ENCODE results near the gene FNDC10. TPM values are rescaled to one million over a fixed set of nuclear protein-coding genes. Genes with fewer than 3 reads are reported as not detected.

The FNDC10 gene
- total and polyA plus RNA-seq, 9 of the 15 experiments (the other 6 are each of a cell fraction or from before 2014, with no cell fraction given): 0.08 to 6.3 (median 1.6) TPM

DNA sequence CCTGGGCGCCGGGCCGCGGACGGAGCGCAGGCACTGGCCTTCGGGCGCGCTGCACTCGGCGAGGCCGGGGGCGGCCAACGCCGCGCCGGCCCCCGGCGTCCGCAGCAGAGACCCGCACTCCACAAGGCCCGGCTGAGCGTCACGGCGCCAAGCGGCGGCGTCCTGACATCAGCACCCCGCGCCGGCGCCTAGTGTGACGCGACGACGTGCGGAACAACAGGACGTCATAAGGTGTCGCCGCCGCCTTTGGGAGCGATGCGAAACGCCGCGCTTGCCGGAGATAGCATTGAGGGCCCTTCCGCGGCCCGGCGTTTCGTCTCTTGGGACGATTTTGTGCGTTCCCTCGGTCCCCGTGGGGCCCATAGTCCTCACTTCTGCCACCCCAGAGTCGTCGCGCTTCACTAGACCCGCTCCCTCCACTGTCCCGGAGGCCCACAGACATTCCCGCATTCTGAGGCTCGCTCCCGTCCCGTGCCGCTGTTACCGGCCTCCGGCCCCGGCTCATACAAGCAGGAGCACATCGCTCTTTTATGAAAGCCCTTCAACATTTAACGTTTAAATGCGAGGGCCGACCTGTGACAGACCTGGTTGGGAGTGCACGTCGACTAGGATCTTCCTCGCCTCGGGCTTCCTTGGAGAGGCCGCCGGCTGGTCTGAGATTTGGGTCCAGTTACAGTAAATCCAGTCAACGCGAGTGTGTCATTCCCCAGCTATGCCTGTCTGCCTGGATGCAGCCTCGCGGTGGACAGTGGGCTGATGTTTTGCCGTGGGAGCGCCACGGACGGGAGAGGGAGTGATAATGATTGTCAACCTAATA, 25.0 kb downstream of the FNDC10 start, which contains the start of gene SSU72 (continued):
- TF ChIP-seq, protein P1, sequence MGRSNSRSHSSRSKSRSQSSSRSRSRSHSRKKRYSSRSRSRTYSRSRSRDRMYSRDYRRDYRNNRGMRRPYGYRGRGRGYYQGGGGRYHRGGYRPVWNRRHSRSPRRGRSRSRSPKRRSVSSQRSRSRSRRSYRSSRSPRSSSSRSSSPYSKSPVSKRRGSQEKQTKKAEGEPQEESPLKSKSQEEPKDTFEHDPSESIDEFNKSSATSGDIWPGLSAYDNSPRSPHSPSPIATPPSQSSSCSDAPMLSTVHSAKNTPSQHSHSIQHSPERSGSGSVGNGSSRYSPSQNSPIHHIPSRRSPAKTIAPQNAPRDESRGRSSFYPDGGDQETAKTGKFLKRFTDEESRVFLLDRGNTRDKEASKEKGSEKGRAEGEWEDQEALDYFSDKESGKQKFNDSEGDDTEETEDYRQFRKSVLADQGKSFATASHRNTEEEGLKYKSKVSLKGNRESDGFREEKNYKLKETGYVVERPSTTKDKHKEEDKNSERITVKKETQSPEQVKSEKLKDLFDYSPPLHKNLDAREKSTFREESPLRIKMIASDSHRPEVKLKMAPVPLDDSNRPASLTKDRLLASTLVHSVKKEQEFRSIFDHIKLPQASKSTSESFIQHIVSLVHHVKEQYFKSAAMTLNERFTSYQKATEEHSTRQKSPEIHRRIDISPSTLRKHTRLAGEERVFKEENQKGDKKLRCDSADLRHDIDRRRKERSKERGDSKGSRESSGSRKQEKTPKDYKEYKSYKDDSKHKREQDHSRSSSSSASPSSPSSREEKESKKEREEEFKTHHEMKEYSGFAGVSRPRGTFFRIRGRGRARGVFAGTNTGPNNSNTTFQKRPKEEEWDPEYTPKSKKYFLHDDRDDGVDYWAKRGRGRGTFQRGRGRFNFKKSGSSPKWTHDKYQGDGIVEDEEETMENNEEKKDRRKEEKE (IDR thresholded peaks at IDR 0.05; ENCODE audit: borderline replicate concordance in 1 of 2, control insufficient read depth in 1 of 2, low read depth in 2 of 2, low read length in 1 of 2): no peak
- TF ChIP-seq MEF2D (tag; conservative IDR thresholded peaks at IDR 0.05; ENCODE audit: low read depth): no peak
- TF ChIP-seq MYBL2 (IDR thresholded peaks at IDR 0.05; ENCODE audit: low read depth): no peak
- no peak for TF ChIP-seq MYBL2 (CRISPR knock-in tag; IDR thresholded peaks at IDR 0.05; ENCODE audit: borderline replicate concordance)
- peak; percentile 78 for TF ChIP-seq SP1 (CRISPR knock-in tag; IDR thresholded peaks at IDR 0.05)
- peak; percentile 96; the same call in 1 of the 2 replicates for TF ChIP-seq NR1H2 (CRISPR knock-in tag; IDR thresholded peaks at IDR 0.05)
- no peak for TF ChIP-seq DNMT1 (IDR thresholded peaks at IDR 0.05)

Measured in K562 (cell line).